Brain microvascular endothelial cell (primary cell): ENCODE results near the gene NCOR2.

ENCODE experiments used
- DNase-seq: peaks from one replicate; pipeline ENCODE4 v3.0.0-alpha.2; 2020
- H3K27ac ChIP-seq: fragments of 250-450 bp; sonication (Bioruptor Pico); 2 replicates; pipeline ENCODE4 v1.5.1; 2020; ENCODE audit warnings: mild to moderate bottlenecking, moderate library complexity
- H3K27me3 ChIP-seq: fragments of 250-450 bp; sonication (Bioruptor Pico); replicated peaks from 2 replicates; pipeline ENCODE4 v1.5.1; 2020; ENCODE audit warnings: mild to moderate bottlenecking
- H3K36me3 ChIP-seq: fragments of 250-450 bp; sonication (Bioruptor Pico); replicated peaks from 2 replicates; pipeline ENCODE4 v1.5.1; 2020; ENCODE audit warnings: mild to moderate bottlenecking
- H3K4me3 ChIP-seq: 2 replicates; pipeline ENCODE4 v1.5.1; 2011; ENCODE audit warnings: low read depth, mild to moderate bottlenecking, control low read depth, low read length, moderate library complexity
- CTCF ChIP-seq: IDR thresholded peaks from 2 replicates; pipeline ENCODE4 v1.5.1; 2011; ENCODE audit warnings: low read depth, mild to moderate bottlenecking, moderate library complexity, low read length, control low read depth, inconsistent platforms; ENCODE audit errors: missing control alignments
- in situ Hi-C: cut with HindIII; loops from 2 replicates; pipeline ENCODE4 v1.10.0; 2017; ENCODE audit warnings: low sequenced_read_pairs, low pct_ligation_motif_present

NCOR2 gene

GRCh38 chr12:124545508-124546418, 21.6 kb downstream of the NCOR2 start:
- H3K4me3 ChIP-seq = no peak overlapping the region
- H3K27ac ChIP-seq = peak overlapping the region; percentile 62
- TF ChIP-seq CTCF = no peak
- no peaks in the 10 kb centered on the region for H3K27me3 ChIP-seq
- peak; percentile 88 for DNase-seq
- in situ Hi-C loops = no loop called here
- H3K36me3 ChIP-seq = no peaks in the 10 kb centered on the region

DNA sequence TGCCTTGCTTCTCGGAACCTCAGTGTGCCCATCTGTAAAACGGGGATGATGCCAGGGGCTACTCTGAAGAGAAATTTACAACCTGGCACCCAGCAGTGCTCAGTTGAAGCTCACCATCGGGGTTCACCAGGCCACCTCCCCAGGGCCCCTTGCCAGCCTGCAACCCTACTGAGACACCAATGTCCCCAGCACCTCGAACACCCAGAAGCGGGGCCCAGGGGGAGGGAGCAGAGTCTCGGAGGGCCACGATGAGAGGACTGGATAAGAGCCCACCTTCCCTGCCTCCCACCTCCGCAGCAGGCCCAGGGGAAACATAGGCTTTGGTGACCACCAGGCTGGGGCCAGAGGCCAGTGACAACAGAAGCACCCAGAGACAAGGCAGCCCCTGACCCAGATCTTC, 22.4 kb downstream of the NCOR2 start:
- Histone ChIP-seq H3K27me3 (no peaks in the 10 kb centered on the region), H3K4me3 (no peak overlapping the region), H3K36me3 (no peaks in the 10 kb centered on the region), H3K27ac (peak overlapping the region; percentile 62)
- DNase-seq = no peak
- in situ Hi-C loops = no loop called here
- no peak for TF ChIP-seq CTCF

GRCh38 chr12:124544311-124544970, 23.0 kb downstream of the NCOR2 start:
- TF ChIP-seq CTCF = no peak
- no peak overlapping the region for H3K4me3 ChIP-seq
- in situ Hi-C loops = no loop called here
- no peak for DNase-seq
- no peaks in the 10 kb centered on the region for H3K27me3 ChIP-seq
- no peaks in the 10 kb centered on the region for H3K36me3 ChIP-seq
- no peak overlapping the region for H3K27ac ChIP-seq

GRCh38 chr12:124543590-124544310, 23.7 kb downstream of the NCOR2 start:
- H3K4me3 ChIP-seq = no peak overlapping the region
- in situ Hi-C loops = no loop called here
- no peaks in the 10 kb centered on the region for H3K27me3 ChIP-seq
- DNase-seq = no peak
- H3K36me3 ChIP-seq = no peaks in the 10 kb centered on the region
- TF ChIP-seq CTCF = no peak
- H3K27ac ChIP-seq = peak overlapping the region; percentile 47

- peak; percentile 52 for DNase-seq
Measured at GRCh38 chr12:124543052-124543589, 24.3 kb downstream of the NCOR2 start.

More at GRCh38 chr12:124543052-124543589, 24.3 kb downstream of the NCOR2 start:
- TF ChIP-seq CTCF = no peak
- Histone ChIP-seq H3K36me3 (no peaks in the 10 kb centered on the region), H3K27ac (peak overlapping the region; percentile 47), H3K4me3 (no peak overlapping the region), H3K27me3 (no peaks in the 10 kb centered on the region)
- in situ Hi-C loops = no loop called here
